Thymus (tissue), 11 donors: ENCODE results near the gene KLHL5. TPM values are rescaled to one million over a fixed set of nuclear protein-coding genes. Genes with fewer than 3 reads are reported as not detected.
"Not testable (repeated sequence)": the region's sequence is repeated elsewhere in the genome, so short reads cannot be mapped to it uniquely, and the experiment has no call there.

Experiments used
- DNase-seq, 9 donors: peaks; one replicate each; pipeline ENCODE4 v3.0.0-alpha.2; 2013; ENCODE audit warnings: low spot score in 9 of 9, low read depth in 6 of 9, missing footprints in 1 of 9
- H3K27ac ChIP-seq, 2 donors: one replicate each; pipeline ENCODE4 v1.5.1; 2013; ENCODE audit warnings: control low read depth in 1 of 2, low read depth in 1 of 2, low read length in 1 of 2, mild to moderate bottlenecking in 1 of 2, moderate library complexity in 1 of 2
- H3K27me3 ChIP-seq, 2 donors: one replicate each; pipeline ENCODE4 v1.5.1; 2013; ENCODE audit warnings: low read length in 1 of 2; ENCODE audit not compliant: control insufficient read depth in 2 of 2, insufficient read depth in 1 of 2
- H3K36me3 ChIP-seq, 2 donors: one replicate each; pipeline ENCODE4 v1.5.1; 2013; ENCODE audit warnings: low read length in 1 of 2, mild to moderate bottlenecking in 1 of 2, moderate library complexity in 1 of 2; ENCODE audit not compliant: control insufficient read depth in 2 of 2, insufficient read depth in 2 of 2
- H3K4me1 ChIP-seq, 2 donors: one replicate each; pipeline ENCODE4 v1.5.1; 2013; ENCODE audit warnings: low read length in 2 of 2; ENCODE audit not compliant: control insufficient read depth in 2 of 2, insufficient read depth in 2 of 2
- H3K4me3 ChIP-seq, 2 donors: one replicate each; pipeline ENCODE4 v1.5.1; 2013; ENCODE audit warnings: low read length in 2 of 2, control low read depth in 1 of 2, mild to moderate bottlenecking in 1 of 2
- H3K9me3 ChIP-seq, 2 donors: one replicate each; pipeline ENCODE4 v1.5.1; 2013; ENCODE audit warnings: low read length in 1 of 2, mild to moderate bottlenecking in 1 of 2; ENCODE audit not compliant: control insufficient read depth in 2 of 2, insufficient read depth in 1 of 2
- WGBS: extraction: QIAGEN DNeasy Blood & Tissue Kit; methylation state at CpG from one replicate; pipeline ENCODE4 v1.1.7; 2013; 5-methylcytosine and 5-hydroxymethylcytosine counted together
- polyA plus RNA-seq: library from polyadenylated mRNA; stranded (reverse); fragments of 200-250 nt; gene quantifications from one replicate; pipeline ENCODE4 v1.2.3, GENCODE V29; 2013
- total RNA-seq: library from RNA; stranded (reverse); fragments of 120-200 nt; gene quantifications from one replicate; pipeline ENCODE4 v1.2.4, GENCODE V29; 2013
- donor health status: healthy.

Gene KLHL5
- total and polyA plus RNA-seq, 2 donors = 9.9 to 16.0 TPM

DNA sequence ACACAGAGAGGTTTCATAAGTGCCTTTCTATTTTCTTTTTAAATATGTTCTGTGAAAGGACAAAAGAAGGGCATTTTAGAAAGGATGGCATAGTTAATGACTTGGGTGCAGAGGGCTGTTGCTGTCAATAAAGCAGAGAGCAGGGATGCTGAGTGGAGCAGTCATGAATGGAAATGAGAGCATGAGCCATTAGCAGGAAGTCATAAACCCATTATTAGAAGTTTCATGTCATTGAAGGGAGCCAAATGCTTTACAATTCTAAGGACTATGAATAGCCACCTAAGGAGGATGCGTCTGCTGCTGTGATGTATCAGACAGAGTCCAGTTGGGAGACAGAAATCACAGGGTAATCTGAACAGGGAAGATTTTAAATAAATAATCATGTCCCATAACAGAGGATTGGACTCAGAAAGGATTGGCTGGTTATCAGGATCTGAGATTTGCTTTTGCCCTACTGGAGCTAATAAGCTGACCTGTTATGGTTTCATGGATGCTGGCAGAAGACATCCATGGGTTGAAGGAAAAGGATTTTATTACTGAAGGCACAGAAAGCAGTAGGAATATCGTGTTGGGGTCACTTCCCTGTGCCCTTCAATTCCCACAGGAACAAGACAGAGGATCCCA is 72.8 kb downstream of the KLHL5 start:
- no peak for DNase-seq
- Histone ChIP-seq H3K9me3 (no peaks in the 10 kb centered on the region), H3K27ac (no peak overlapping the region), H3K27me3 (no peaks in the 10 kb centered on the region), H3K4me1 (peaks cover 0 to 4% of the 10 kb centered on the region in 2 donors), H3K36me3 (no peaks in the 10 kb centered on the region), H3K4me3 (no peak overlapping the region)
- 81% methylated on average over 2 of the region's 2 CpGs for WGBS

DNA sequence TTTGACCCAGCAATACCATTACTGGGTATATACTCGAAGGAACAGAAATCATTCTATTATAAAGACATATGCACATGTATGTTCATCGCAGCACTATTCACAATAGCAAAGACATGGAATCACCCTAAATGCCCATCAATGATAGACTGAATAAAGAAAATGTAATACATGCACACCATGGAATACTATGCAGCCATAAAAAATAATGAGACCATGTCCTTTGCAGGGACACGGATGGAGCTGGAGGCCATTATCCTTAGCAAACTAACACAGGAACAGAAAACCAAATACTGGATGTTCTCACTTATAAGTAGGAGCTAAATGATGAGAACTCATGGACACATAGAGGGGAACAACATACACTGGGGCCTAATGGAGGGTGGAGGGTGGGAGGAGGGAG is 76.2 kb downstream of the KLHL5 start:
- DNase-seq, H3K27me3 ChIP-seq, H3K4me3 ChIP-seq, H3K4me1 ChIP-seq, H3K36me3 ChIP-seq, H3K9me3 ChIP-seq, H3K27ac ChIP-seq: not testable (repeated sequence)
- 83% methylated on average over 3 of the region's 3 CpGs for WGBS

GRCh38 chr4:39146211-39146610 is 84.2 kb downstream of the KLHL5 start:
- no peaks in the 10 kb centered on the region for H3K9me3 ChIP-seq
- no peaks in the 10 kb centered on the region for H3K4me1 ChIP-seq
- no peak for DNase-seq
- no peak overlapping the region for H3K27ac ChIP-seq
- H3K36me3 ChIP-seq = no peaks in the 10 kb centered on the region
- H3K27me3 ChIP-seq = no peaks in the 10 kb centered on the region
- H3K4me3 ChIP-seq = no peak overlapping the region
- WGBS = 94% methylated on average over 1 of the region's 1 CpG

DNA sequence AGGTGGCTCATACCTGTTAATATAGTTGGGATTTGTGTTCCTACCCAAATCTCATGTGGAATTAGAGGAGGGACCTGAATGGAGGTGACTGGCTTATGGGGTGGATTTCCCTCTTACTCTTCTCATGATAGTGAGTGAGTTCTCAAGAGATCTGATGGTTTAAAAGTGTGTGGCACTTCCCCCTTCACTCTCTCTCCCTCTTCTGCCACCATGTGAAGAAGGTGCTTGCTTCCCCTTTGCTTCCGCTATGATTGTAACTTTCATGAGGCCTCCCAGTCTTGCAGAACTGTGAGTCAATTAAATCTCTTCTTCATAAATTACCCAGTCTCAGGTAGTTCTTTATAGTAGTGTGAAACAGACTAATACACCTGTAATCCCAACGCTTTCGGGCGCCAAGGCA is 92.0 kb downstream of the KLHL5 start:
- Histone ChIP-seq H3K4me3 (no peak overlapping the region), H3K27me3 (no peaks in the 10 kb centered on the region), H3K27ac (no peak overlapping the region), H3K9me3 (no peaks in the 10 kb centered on the region), H3K4me1 (no peaks in the 10 kb centered on the region), H3K36me3 (no peaks in the 10 kb centered on the region)
- 96% methylated on average over 4 of the region's 4 CpGs for WGBS
- DNase-seq = no peak

GRCh38 chr4:39157520-39157919 is 95.5 kb downstream of the KLHL5 start:
- Histone ChIP-seq H3K4me3 (no peak overlapping the region), H3K36me3 (no peaks in the 10 kb centered on the region), H3K9me3 (no peaks in the 10 kb centered on the region), H3K4me1 (no peaks in the 10 kb centered on the region), H3K27ac (no peak overlapping the region), H3K27me3 (no peaks in the 10 kb centered on the region)
- no peak for DNase-seq
- WGBS = 97% methylated on average over 2 of the region's 2 CpGs

DNA sequence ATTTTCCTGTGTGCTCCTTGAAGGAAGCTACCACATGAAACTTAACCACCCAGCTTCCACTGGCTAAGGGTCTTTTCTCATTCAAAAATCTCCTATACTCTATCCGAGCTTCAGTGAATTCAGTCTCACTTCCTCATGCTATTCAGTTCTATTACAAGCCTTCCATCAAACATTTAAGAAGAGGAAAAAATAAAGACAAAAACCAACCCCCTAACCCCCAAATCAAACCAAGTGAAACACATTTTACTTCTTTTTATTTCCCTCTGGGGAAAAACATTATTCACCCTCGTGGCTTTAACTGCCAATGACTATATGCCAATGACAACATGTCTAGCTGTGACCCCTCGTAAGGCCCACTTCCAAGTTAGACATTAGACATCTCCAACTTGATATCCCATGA is 104.1 kb downstream of the KLHL5 start:
- H3K9me3 ChIP-seq = no peaks in the 10 kb centered on the region

GRCh38 chr4:39166669-39167068 is 104.6 kb downstream of the KLHL5 start:
- no peak for DNase-seq
- H3K4me3 ChIP-seq = no peak overlapping the region
- no peaks in the 10 kb centered on the region for H3K36me3 ChIP-seq
- WGBS = 97% methylated on average over 7 of the region's 7 CpGs
- H3K4me1 ChIP-seq = no peaks in the 10 kb centered on the region
- no peaks in the 10 kb centered on the region for H3K27me3 ChIP-seq
- no peaks in the 10 kb centered on the region for H3K9me3 ChIP-seq
- no peak overlapping the region for H3K27ac ChIP-seq

More for the DNA sequence above, 104.1 kb downstream of the KLHL5 start:
- WGBS = 91% methylated on average over 3 of the region's 3 CpGs
- no peaks in the 10 kb centered on the region for H3K36me3 ChIP-seq
- no peaks in the 10 kb centered on the region for H3K4me1 ChIP-seq
- no peak for DNase-seq
- no peak overlapping the region for H3K4me3 ChIP-seq
- H3K27me3 ChIP-seq = no peaks in the 10 kb centered on the region
- no peak overlapping the region for H3K27ac ChIP-seq

- 61% methylated on average over 3 of the region's 3 CpGs for WGBS
- no peak for DNase-seq
- H3K27me3 ChIP-seq = no peaks in the 10 kb centered on the region
- no peak overlapping the region for H3K4me3 ChIP-seq
- no peaks in the 10 kb centered on the region for H3K9me3 ChIP-seq
- H3K27ac ChIP-seq = no peak overlapping the region
- no peaks in the 10 kb centered on the region for H3K36me3 ChIP-seq
- H3K4me1 ChIP-seq = no peaks in the 10 kb centered on the region
These were observed 107.4 kb downstream of the KLHL5 start for GRCh38 chr4:39169426-39169825.

DNA sequence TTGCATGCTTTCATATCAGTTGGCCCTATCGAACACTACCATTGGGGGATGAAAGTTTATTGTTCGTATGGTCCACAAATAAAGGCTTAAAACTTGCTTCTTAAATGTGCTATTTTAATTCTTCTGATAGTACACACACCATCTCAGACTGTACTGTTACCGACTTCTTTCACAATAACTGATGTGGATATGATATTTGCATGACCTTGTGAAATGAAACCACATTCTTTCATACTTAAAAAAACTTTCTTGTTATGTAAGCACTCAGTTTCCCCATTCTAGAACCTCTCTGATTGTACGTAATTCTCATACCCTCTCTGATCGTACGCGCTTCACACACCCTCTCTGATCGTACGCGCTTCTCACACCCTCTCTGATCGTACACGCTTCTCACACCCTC is 108.3 kb downstream of the KLHL5 start:
- H3K9me3 ChIP-seq = no peaks in the 10 kb centered on the region
- WGBS = 98% methylated on average over 12 of the region's 12 CpGs
- no peak overlapping the region for H3K4me3 ChIP-seq
- no peaks in the 10 kb centered on the region for H3K4me1 ChIP-seq
- H3K27me3 ChIP-seq = no peaks in the 10 kb centered on the region
- no peak for DNase-seq
- H3K36me3 ChIP-seq = no peaks in the 10 kb centered on the region
- no peak overlapping the region for H3K27ac ChIP-seq
